GM13977 (cell line): Measurements from ENCODE around the gene PARN.

Source experiments
- DNase-seq: peaks from one replicate; pipeline ENCODE4 v3.0.0; 2012; ENCODE audit warnings: low spot score
- CTCF ChIP-seq: IDR thresholded peaks from 2 replicates; pipeline ENCODE4 v1.5.1; 2012; ENCODE audit warnings: mild to moderate bottlenecking, control low read depth; ENCODE audit not compliant: insufficient read depth; ENCODE audit errors: extremely low read depth, missing control alignments
- in situ Hi-C: fragments of 300-500 bp; cut with MboI; formaldehyde crosslinking; loops from one replicate; pipeline ENCODE4 v1.12.0; 2022; ENCODE audit warnings: low sequenced_read_pairs, low pct_unique_long_range_greater_than_20kb, mixed read lengths, inconsistent platforms; ENCODE audit not compliant: unreplicated experiment

PARN gene

GRCh38 chr16:14525596-14525995 lies 104.5 kb downstream of the PARN start:
- TF ChIP-seq CTCF = no peak
- no peak for DNase-seq
- in situ Hi-C loops = no loop called here

GRCh38 chr16:14524979-14525378 lies 105.1 kb downstream of the PARN start:
- TF ChIP-seq CTCF = no peak
- DNase-seq = no peak
- in situ Hi-C loops = no loop called here

- TF ChIP-seq CTCF = no peak
- DNase-seq = no peak
- in situ Hi-C loops = no loop called here
These were observed 106.4 kb downstream of the PARN start for GRCh38 chr16:14523632-14524031.

GRCh38 chr16:14522671-14523070 lies 107.4 kb downstream of the PARN start:
- TF ChIP-seq CTCF = no peak
- DNase-seq = no peak
- in situ Hi-C loops = no loop called here

GRCh38 chr16:14520753-14521152 lies 109.3 kb downstream of the PARN start:
- TF ChIP-seq CTCF = no peak
- in situ Hi-C loops = no loop called here
- DNase-seq = no peak

GRCh38 chr16:14514967-14515366 lies 115.1 kb downstream of the PARN start:
- in situ Hi-C loops = no loop called here
- no peak for TF ChIP-seq CTCF
- DNase-seq = no peak
